ENCODE results near the gene TMEM135. TPM values are rescaled to one million over a fixed set of nuclear protein-coding genes. Genes with fewer than 3 reads are reported as not detected.

Gene TMEM135
- total RNA-seq, 2 donors from 2014 or later, result 111 to 113 TPM

GRCh38 chr11:87136236-87136635, 98.5 kb downstream of the TMEM135 start:
- H3K27ac ChIP-seq (ENCODE audit: low read depth, low read length), result no peak overlapping the region
- 90% methylated on average over 1 of the region's 1 CpG; no CpG with 5 or more reads in 1 of the 2 experiments for WGBS, 2 experiments (ENCODE audit: insufficient coverage in 1 of 2, insufficient read length in 1 of 2)
- no peaks in the 10 kb centered on the region for H3K4me1 ChIP-seq (ENCODE audit: control insufficient read depth, insufficient read depth, low read length)
- H3K36me3 Mint-ChIP-seq (ENCODE audit: low read depth), result peaks cover 64% of the 10 kb centered on the region
- TF ChIP-seq CTCF (conservative IDR thresholded peaks at IDR 0.05), result no peak
- no peaks in the 10 kb centered on the region for H3K27me3 Mint-ChIP-seq (ENCODE audit: insufficient read depth)
- peaks cover 55% of the 10 kb centered on the region for H3K36me3 ChIP-seq (ENCODE audit: control insufficient read depth, insufficient read depth, low read length)
- no peaks in the 10 kb centered on the region for H3K27me3 ChIP-seq (ENCODE audit: control insufficient read depth, insufficient read depth, low read length, poor library complexity, severe bottlenecking)
- peak overlapping the region; percentile 12 for H3K4me3 ChIP-seq (ENCODE audit: low read length)
- no peaks in the 10 kb centered on the region for H3K4me1 Mint-ChIP-seq
- H3K9ac ChIP-seq (ENCODE audit: extremely low read depth, low read length, poor library complexity, severe bottlenecking), result no peak overlapping the region
- H3K9me3 ChIP-seq (ENCODE audit: control insufficient read depth, low read length), result peaks cover 67% of the 10 kb centered on the region
- peaks cover 36% of the 10 kb centered on the region for H3K9me3 Mint-ChIP-seq
- H3K27ac Mint-ChIP-seq, result no peak overlapping the region
- no peak for DNase-seq
- H3K4me3 Mint-ChIP-seq, result no peak overlapping the region

- H3K27ac ChIP-seq (ENCODE audit: low read depth, low read length), result no peak overlapping the region
- no peak for DNase-seq
- H3K4me3 Mint-ChIP-seq, result no peak overlapping the region
- H3K27ac Mint-ChIP-seq, result no peak overlapping the region
- WGBS, 2 experiments (ENCODE audit: insufficient coverage in 1 of 2, insufficient read length in 1 of 2), result 83 to 94% methylated on average over 1 to 2 of the region's 2 CpGs
- peaks cover 48% of the 10 kb centered on the region for H3K36me3 ChIP-seq (ENCODE audit: control insufficient read depth, insufficient read depth, low read length)
- peaks cover 60% of the 10 kb centered on the region for H3K9me3 ChIP-seq (ENCODE audit: control insufficient read depth, low read length)
- peaks cover 59% of the 10 kb centered on the region for H3K36me3 Mint-ChIP-seq (ENCODE audit: low read depth)
- no peak for TF ChIP-seq CTCF (conservative IDR thresholded peaks at IDR 0.05)
- H3K27me3 ChIP-seq (ENCODE audit: control insufficient read depth, insufficient read depth, low read length, poor library complexity, severe bottlenecking), result no peaks in the 10 kb centered on the region
- peaks cover 31% of the 10 kb centered on the region for H3K9me3 Mint-ChIP-seq
- no peak overlapping the region for H3K4me3 ChIP-seq (ENCODE audit: low read length)
- H3K4me1 ChIP-seq (ENCODE audit: control insufficient read depth, insufficient read depth, low read length), result no peaks in the 10 kb centered on the region
- no peak overlapping the region for H3K9ac ChIP-seq (ENCODE audit: extremely low read depth, low read length, poor library complexity, severe bottlenecking)
- peaks cover 4% of the 10 kb centered on the region for H3K4me1 Mint-ChIP-seq
- H3K27me3 Mint-ChIP-seq (ENCODE audit: insufficient read depth), result no peaks in the 10 kb centered on the region
Observed at GRCh38 chr11:87137711-87138110, 100.0 kb downstream of the TMEM135 start.

GRCh38 chr11:87139475-87139874, 101.7 kb downstream of the TMEM135 start:
- no peak for DNase-seq

More at GRCh38 chr11:87139475-87139874, 101.7 kb downstream of the TMEM135 start:
- H3K27ac ChIP-seq (ENCODE audit: low read depth, low read length), result no peak overlapping the region
- 33% methylated on average over 1 of the region's 1 CpG; no CpG with 5 or more reads in 1 of the 2 experiments for WGBS, 2 experiments (ENCODE audit: insufficient coverage in 1 of 2, insufficient read length in 1 of 2)
- Mint-ChIP-seq H3K27ac (no peak overlapping the region), H3K9me3 (peaks cover 29% of the 10 kb centered on the region), H3K36me3 (ENCODE audit: low read depth) (peaks cover 45% of the 10 kb centered on the region), H3K27me3 (ENCODE audit: insufficient read depth) (no peaks in the 10 kb centered on the region), H3K4me3 (no peak overlapping the region), H3K4me1 (peaks cover 7% of the 10 kb centered on the region)
- peaks cover 51% of the 10 kb centered on the region for H3K9me3 ChIP-seq (ENCODE audit: control insufficient read depth, low read length)
- no peaks in the 10 kb centered on the region for H3K4me1 ChIP-seq (ENCODE audit: control insufficient read depth, insufficient read depth, low read length)
- peak overlapping the region; percentile 16 for H3K4me3 ChIP-seq (ENCODE audit: low read length)
- no peak overlapping the region for H3K9ac ChIP-seq (ENCODE audit: extremely low read depth, low read length, poor library complexity, severe bottlenecking)
- TF ChIP-seq CTCF (conservative IDR thresholded peaks at IDR 0.05), result no peak
- no peaks in the 10 kb centered on the region for H3K27me3 ChIP-seq (ENCODE audit: control insufficient read depth, insufficient read depth, low read length, poor library complexity, severe bottlenecking)
- peaks cover 34% of the 10 kb centered on the region for H3K36me3 ChIP-seq (ENCODE audit: control insufficient read depth, insufficient read depth, low read length)

Data from endodermal cell (in vitro differentiated cells).